T-helper 9 cell (primary cell): Measurements from ENCODE around the gene PTPRD.

ENCODE experiments used
- DNase-seq: peaks from one replicate; pipeline ENCODE4 v3.0.0-alpha.2; 2020

Gene PTPRD

DNA sequence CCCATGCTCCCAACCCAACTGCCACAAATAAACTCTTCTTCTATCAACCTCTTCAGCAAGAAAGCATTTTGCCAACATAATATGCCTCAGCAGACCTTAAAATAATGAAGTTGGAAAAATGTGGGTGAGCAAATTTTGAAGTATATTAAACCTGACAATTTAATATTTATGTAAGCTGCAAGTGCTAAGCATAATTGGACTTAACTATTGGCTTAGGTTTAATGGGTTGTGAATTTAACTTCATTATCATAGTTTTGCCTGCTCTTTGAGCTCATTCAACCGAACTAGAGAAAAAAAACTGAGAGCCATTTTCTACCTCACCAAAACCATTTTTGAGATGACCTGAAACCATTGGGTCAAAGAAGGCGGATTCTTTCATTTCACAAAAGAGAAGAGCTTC lies 2007.7 kb downstream of the PTPRD start:
- DNase-seq, result no peak

DNA sequence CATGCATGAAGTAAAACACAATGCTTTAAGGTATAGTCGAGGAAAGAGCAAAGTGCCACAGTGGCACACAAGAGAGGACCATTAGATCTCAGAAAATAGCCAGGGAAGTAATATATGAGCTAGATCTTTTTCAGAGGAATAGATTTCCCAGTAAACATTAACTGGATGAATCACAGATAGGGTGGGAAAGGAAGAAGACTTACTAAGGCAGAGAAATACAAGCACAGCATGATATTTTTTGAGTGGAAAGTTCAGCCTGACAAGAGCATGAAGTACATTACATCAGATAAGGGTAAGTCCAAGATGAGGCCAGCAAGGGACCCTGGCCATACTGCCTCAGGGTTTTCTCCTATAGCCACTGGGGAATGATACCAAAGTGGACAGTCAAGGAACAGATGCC lies 2008.6 kb downstream of the PTPRD start:
- no peak for DNase-seq

DNA sequence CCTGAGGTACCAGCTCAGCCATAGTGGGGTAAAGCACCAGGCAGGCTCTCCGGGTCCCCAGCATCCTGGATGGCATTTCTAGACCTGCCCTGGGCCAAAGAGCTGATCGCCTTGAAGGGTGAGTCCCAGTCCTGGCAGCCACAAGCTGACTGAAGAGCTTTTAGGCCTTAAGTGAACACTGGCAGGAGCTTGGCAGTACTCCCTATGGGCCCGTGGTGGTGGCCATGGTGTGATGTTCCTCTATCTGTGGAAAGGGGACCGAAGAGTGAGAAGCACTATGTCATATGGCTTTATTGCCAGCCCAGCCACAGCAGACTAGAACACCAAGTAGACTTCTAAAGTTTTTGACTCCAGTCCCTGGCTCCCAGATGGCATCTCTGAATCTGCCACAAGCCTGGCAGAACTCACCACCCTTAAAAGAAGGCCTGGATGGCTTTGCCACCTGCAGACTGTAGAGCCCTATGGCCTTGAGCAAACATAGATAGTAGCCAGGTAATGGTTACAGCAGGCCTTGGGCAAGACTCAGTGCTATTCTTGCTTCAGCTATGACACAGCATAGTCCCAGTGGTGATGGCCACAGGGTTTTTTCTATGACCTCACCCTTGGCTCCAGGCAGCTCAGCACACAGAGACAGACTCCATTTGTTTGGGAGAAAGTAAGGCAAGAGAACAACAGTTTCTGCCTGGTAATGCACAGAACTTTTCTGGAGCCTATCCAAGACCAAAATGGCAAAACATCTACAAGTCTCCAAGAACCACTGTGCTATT lies 2011.7 kb downstream of the PTPRD start:
- DNase-seq, result no peak

DNA sequence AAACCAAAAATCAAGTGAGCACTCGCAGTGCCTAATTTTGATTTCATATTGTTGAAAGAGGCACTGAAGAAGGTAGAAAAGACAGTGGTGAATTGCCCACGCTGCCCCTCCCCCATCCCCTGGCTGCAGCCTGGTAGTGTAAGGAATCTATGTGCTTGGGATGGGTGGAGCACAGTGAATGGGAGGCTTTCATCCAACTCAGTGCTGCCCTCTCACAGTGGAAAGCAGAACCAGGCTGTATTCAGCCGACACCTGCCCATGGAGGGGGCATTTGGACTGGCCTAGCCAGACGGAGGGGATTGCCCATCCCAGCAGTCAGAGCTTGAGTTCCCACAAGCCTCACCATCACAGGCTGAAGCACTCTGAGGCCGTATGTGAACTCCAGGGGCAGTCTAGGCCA lies 2012.9 kb downstream of the PTPRD start:
- DNase-seq, result no peak

DNA sequence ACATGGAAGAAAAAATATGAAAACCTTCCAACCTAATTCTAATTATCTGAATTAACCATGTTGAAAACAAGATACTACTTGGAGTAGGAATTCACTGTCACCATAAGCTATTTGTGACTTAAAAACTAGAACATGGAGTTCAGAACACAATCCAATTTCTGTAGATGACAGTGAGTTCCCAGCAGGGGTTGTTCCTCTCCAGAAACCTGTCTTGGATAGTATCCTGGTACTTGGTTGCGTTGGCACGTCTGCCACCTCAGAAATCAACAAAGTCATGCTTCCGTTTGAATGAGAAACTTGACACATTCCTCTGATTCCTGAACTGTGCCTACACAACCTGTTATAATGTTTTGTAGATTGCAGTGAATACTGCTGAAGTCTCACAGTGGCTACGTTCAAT lies 2023.3 kb downstream of the PTPRD start:
- DNase-seq, result no peak

DNA sequence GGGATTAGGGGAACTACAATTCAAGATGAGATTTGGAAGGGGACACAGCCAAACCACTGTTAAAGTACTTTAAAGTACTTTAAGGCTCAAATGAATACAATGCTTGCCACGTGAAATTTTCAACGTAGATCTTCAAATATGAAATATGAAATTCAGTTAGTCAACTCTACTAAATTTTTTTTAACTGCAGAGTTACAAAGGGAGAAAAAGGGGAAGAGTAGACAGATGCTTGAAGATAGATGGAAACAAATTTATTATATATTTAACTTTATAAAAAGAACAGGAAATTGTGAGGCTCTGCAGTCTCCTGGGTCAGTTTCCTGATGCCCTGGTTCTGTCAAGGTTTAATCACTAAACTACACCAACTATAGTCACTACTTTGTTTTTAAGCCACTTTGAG lies 2027.8 kb downstream of the PTPRD start:
- no peak for DNase-seq

DNA sequence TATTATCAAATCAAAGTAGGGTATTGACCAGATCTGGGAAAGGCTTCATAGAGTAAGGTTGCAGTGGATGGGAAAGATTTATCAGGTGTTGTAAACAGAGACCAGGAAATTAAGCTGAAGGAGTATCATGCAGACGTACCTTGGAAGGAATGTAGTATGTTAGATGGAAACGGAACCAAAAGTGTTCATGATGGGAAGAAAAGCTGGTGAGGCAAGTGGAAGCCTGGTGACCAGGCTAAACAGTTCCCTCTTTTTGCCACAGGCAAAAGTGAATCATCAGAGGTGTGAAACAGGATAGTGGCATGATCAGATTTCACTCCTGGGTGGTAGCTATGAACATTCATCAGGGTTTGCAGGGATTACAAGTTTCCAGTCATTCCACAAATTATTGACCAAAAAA lies 2033.1 kb downstream of the PTPRD start:
- no peak for DNase-seq

DNA sequence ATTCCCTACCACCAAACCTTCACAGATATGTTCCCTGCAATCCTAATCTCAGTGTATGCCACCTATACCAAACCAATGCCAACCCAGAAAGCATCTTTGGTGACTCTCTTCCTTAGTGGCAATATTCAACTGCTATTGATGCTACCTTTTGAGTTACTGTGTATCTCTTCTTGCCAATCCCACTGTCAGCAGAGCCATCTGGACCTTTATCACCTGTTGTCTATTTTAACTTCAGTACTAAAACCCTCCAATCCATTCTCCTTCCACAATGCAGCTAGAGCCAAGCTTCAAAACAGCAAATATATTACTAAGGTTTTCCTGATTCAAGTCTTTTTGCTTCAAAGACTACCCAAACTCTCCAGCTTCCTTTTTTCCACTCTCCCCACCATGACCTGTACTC lies 2036.1 kb downstream of the PTPRD start:
- DNase-seq, result no peak

DNA sequence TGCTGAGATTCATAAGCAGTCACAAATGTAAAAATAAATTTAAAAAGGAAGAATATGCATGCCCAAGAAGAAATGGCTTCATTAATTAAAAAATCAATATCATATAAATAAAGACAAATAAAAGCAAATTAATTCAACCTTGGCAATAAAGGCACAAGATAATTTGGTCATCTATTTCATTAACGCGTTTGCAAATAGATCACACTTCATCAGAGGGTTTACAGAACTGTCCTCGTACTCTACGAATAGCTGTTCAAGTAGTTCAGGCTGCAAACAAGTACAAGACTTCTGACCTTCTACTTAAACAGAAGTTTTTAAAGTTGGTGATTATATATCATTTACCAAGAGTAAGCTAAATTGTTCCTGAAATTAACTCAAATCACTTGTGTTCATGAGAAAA lies 2038.0 kb downstream of the PTPRD start:
- DNase-seq, result no peak

DNA sequence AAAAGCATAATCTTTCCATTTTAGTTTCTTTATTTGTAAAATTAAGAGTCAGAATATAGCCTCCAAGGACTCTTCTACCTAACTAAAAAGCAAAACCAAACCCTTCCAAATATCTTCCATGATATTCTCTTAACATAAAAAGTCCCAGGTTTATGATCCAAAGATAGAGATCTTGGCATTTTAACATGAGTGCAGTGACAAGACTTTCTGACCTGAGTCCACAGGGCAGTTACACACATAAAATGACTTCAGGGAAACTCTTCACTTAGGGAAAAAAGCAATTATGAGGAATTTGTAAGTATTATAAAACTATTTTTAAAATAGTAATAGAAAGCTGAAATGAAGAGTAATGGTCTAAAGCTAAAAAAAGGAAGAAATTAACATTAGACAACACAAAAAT lies 2040.6 kb downstream of the PTPRD start:
- DNase-seq, result no peak

DNA sequence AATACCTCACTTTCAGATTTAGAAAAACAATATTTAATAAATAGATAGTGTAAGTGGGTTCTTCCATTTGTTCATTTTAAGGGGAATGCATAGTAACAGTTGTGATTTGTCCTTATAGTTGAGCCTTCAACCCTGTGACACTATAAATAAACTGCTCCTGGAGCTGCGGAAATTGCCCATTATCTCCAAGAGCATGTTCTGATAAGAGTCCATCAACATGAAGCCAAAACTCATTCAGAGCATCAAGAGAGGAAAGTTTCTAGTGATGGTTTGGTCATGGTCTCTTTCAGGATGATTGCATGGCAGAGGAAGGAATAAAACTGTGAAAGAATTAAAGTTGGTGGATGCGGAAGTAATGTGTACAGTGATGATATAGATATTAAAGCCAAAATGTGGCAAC lies 2041.2 kb downstream of the PTPRD start:
- DNase-seq, result no peak

DNA sequence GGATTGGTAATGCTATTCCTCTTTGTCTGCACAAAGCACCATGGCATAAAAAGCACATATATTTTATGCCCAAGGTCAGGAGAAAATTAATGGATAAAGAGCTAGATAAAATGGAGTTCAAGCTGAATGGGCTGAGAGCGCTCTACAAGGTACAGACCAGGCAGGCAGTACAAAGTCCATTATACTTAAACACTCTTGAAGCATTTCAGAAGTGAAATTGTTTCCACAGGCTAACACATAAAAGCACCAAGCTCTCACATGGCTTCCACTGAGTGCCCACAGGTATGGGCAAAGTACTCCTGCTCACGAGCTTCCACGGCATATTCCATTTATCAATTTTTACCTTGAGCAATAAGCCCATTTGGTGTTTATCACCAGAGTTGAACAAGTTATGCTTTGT lies 2042.0 kb downstream of the PTPRD start:
- DNase-seq, result no peak

DNA sequence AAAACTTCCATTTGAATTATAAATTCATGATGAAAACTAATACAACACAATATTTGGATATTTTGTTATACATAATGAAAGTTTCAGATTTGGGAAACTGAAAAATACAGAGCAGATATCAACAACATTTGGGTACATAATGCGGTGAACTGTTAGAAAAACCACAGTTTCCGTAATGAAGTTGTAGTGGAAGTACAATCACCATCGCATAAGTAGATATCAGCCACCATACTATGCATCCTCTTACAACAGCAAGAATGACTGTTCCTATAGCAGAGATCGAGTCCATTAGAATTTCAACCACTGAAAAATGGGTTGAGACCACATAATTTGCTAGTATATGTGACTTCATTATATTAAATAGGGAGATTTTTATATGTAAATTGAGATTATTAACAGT lies 2043.0 kb downstream of the PTPRD start:
- no peak for DNase-seq

DNA sequence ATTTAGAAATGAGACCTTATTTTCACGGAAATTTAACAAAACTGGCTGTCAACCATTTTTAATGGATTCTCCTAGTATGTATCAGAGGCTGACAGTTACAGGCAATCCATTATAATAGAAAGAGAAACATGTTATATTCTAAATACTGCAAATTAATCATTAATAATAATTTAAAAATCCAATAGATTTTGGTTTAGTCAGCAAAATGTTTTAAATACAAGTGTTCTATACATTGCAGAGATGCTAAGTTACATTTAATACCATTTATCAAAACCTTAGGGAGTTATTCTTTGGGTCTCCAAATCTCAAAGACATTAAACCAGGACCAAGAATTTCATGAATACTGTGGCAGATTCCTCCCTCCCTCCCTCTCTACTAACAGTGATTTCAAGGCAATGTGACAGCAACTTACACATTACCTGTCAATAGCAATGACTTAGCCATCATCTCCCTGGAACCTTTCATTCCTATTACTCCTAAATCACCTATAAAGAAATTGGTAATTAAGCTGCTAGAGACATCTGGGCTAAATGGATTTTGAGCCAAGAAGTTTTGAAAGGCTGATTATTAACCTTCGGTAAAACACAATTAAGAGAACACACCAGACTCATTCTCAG lies 2044.7 kb downstream of the PTPRD start:
- no peak for DNase-seq

DNA sequence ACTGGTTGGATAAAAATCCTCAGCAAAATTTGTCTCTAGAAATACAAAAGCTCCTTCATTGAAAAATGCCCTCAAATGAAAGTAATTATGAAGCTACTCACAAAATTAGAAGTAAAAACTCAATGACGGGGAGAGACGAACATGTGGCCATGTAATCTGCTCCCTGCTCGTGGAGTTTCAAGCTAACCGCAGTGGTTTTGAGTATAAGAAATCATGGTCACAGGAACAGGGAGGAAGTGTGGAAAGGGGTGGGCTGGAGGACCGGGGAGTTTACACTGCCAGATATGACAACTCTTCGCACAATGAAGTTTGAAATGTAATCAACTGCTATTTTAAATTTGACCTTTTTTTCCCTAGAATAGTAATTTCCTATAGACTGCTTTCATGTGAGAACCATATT lies 2047.8 kb downstream of the PTPRD start:
- DNase-seq, result no peak

DNA sequence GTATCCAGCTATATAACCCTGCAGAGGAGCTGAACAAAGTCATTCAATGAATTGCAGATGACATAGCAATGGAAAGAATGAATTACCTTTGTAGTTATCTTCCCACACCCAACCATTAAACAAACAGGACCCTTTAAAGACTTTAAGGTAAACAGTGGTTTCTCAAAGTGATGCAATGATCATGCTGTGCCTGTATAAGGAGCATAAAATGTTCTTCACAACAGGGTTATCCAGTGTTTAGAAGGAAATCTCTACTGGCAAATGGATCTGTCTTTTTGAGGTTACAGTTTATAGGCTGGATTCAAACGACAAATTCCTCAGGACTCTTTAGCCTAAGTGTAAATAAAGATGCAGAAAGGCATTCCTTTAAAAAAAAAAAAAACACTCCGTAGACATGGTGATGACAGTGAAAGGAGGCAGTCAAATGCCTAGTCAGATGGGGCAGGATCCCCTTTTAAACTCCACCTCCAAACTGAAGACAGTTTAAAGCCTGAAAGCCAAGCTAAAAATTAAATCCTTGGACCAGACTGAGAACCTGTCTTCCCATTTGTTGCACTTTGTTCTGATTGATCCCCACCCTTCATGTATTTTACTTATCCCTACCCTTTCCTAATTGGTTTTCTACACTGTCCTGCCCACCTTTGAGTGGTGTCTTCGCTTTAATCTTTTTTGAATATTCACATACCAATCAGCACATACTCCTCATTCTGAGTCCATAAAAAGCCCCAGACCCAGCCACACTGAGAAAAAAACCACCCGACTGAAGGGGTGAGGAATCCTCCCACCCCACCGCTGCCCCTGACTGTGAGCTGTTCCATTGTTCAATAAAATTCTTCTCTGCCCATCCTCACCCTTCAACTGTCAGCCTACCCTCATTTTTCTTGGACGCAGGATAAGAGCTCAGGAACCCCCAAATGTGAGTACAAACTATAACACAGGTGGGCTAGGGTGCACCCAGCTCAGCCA lies 2052.0 kb downstream of the PTPRD start:
- DNase-seq, result no peak

DNA sequence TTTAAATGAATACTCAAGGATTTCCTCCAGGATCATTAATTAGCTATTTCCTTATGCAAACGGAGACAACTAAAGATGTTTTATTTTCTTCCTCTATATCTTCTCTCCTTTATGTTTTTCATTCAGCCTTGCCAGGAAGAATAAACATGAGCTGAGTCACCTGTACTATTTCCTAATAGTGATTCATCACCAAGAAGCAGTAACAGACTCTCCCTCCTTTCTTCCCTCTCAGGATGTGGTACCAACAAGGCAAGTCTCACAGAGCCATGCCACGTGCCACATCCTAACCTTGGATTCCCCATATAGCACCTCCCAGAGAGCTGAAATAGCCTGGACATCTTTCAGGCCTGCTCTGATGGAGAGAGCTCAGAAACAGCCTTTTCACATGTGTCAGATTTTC lies 2054.6 kb downstream of the PTPRD start:
- DNase-seq, result no peak

DNA sequence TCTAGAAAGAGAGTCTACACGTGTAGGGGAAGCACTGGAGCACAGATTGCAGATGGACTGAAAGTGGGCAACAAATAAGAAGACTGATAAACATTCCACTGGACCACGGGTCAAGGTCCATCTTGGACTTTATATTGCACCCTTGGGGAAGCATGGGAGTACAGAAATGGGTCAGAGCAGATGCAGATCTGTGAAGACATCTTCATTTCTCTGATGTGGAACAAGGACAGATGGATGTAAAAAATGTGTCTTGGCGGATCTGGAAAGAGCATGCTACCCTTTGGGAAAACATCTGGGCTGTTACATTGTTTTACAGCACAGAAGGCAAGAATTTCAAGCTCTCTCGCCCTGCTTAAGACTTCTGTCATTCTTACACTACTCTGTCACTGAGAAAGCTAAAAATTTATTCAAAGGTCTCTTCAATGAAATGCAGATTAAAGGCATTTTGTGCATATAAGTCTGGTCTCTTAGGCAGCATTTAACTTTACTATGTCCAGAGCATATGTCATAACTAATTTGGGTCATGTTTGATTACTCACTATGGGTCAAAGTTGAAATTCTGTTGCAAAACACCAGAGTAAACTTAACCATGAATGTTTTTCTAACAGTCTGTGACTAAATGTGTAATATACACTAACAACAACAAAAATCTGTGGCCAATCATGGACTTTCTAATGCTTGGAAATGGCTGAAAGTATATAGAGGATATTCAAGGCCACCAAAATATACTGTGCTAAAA lies 2056.9 kb downstream of the PTPRD start:
- DNase-seq, result no peak

DNA sequence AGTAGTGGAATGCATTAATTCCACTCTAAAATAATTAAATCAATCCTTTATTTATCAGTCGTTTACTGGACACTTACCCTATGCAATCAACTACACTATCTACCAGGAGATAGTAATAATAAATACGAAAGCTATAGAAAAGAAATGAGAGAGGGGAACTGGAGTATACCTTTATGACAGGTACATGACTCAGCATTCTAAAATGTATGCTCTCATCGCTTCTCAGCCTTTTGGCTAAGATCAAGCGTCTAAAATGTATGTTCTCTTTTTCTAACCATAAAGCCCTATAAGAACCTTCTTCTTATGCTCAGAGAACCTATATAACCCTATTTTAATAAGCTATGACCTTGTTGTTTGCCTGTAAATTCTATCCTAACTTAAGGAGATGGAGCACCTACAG lies 2059.4 kb downstream of the PTPRD start:
- DNase-seq, result no peak

DNA sequence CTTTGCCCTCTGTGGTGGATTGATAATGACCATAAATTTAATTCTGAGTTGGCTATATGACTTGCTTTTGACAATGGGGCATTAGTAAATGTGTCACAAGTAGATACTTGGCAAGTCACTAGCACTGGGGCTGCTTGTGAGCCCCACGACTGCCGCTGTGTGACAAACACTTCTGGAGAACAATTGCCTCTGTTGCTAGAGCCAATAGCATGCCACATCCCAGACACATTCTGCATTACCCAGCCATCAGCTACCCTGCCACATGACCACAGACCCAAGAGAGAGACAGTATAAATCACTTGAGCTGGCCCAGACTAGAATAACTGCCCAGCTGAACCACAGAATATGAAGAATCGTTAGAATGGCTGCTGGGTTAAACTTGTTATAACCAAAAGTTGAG lies 2060.1 kb downstream of the PTPRD start:
- no peak for DNase-seq

DNA sequence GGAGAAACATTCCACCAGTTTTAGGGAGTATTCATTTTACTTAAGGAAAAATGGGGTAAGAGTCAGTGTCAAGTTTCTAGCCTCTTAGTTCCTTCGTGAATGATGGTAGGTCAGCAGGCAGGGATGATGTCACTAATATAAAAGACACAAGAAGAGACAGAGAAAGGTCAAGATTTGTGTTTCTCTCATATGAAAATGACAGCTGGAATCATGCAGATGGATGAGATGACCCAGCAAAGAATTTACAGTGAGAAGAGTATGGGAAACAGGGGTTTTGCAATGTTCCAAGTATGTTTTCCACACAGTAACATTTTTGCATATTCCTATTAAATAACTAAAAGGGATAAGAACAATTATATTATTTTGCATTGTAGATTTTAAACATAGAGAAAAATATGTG lies 2063.6 kb downstream of the PTPRD start:
- DNase-seq, result no peak

DNA sequence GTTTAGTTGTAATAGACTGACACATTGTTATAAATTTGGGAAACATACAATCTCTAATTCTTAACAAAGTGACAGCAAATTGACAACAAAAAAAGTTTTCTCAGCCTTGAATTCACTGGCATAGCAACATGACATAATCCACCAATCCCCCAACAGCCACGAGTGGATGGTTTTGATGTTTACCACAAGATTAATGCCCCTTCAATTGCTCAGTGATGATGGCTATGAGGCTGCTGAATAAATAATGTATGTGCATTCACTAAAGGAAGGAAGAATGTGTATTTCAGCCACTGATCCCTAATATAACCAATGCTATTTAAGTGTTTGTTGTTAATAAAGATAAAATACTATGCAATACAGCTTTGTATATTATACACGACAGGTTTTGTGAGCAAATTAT lies 2069.6 kb downstream of the PTPRD start:
- DNase-seq, result no peak

DNA sequence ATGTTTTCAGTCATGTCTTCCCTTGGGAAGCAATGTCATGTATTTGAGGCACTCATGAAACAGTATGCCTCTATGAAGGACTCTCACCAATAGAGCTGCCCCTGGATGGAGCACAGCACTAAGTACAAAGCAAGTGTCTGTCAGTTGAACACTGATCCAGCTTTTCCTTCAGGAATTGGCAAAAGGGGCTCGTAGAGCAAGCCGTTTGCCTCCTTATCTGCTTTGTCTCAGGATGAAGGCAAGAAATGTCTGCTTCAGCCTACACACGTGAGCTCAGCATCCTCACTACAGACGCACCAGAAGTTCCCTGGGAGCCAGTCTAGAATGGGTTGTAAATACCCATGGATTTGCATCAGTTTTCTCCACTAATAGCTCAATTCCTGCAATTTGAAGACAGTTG lies 2070.3 kb downstream of the PTPRD start:
- no peak for DNase-seq
